NB4 (cell line): Measurements from ENCODE around the gene HBE1.
"Not testable (repeated sequence)": the region's sequence is repeated elsewhere in the genome, so short reads cannot be mapped to it uniquely, and the experiment has no call there.

Source experiments
- DNase-seq: peaks from one replicate; pipeline ENCODE4 v3.0.0; 2010; ENCODE audit warnings: low read depth
- H3K4me3 ChIP-seq: one replicate; pipeline ENCODE4 v1.5.1; 2011; ENCODE audit warnings: mild to moderate bottlenecking, low read depth, low read length, moderate library complexity
- CTCF ChIP-seq: IDR thresholded peaks from one replicate; pipeline ENCODE4 v1.5.1; 2012; ENCODE audit warnings: low read depth, low read length
- MAX ChIP-seq: IDR thresholded peaks from 2 replicates; pipeline ENCODE4 v1.6.1; 2011; ENCODE audit warnings: low read depth, low read length
- MYC ChIP-seq: IDR thresholded peaks from 2 replicates; pipeline ENCODE4 v1.6.1; 2011; ENCODE audit warnings: low read depth, low read length
- POLR2A ChIP-seq: IDR thresholded peaks from 2 replicates; pipeline ENCODE4 v1.6.1; 2011; ENCODE audit warnings: mild to moderate bottlenecking; ENCODE audit not compliant: insufficient read length; ENCODE audit errors: extremely low read depth

The HBE1 gene

DNA sequence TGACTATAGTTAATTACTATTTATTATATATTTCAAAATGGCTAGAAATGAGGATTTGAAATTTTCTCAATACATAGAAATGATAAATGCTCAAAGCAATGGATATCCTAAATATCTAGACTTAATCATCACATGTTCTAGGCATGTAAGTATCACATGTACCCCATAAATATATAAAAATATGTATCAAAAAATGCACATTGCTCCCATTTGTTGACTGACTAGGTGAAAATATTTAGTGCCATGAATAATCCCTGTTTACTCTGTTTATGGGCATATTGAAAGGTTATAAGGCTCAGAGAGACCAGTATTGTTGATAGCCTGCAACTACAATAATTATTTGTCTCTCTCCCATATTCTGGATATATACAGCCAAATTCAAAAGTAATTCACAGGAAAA, 3.1 kb downstream of the HBE1 start:
- no peak for DNase-seq
- H3K4me3 ChIP-seq = no peak overlapping the region
- TF ChIP-seq POLR2A = no peak
- TF ChIP-seq MYC = no peak
- TF ChIP-seq CTCF = no peak

DNA sequence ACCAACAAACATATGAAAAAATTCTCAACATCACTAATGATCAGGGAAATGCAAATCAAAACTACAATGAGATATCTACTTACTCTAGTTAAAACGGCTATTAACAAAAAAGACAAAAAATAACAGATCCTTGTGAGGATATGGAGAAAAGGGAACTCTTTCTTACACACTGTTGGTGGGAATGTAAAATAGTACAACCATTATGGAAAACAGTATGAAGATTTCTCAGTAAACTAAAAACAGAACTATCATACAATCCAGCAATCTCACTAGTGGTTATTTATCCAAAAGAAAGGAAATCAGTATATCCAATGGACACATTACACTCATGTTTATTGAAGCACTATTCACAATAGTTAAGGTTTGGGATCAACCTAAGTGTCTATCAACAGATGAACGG, 3.9 kb downstream of the HBE1 start:
- TF ChIP-seq MYC (no peak), MAX (no peak), POLR2A (no peak), CTCF (no peak)
- DNase-seq = no peak
- H3K4me3 ChIP-seq = no peak overlapping the region

DNA sequence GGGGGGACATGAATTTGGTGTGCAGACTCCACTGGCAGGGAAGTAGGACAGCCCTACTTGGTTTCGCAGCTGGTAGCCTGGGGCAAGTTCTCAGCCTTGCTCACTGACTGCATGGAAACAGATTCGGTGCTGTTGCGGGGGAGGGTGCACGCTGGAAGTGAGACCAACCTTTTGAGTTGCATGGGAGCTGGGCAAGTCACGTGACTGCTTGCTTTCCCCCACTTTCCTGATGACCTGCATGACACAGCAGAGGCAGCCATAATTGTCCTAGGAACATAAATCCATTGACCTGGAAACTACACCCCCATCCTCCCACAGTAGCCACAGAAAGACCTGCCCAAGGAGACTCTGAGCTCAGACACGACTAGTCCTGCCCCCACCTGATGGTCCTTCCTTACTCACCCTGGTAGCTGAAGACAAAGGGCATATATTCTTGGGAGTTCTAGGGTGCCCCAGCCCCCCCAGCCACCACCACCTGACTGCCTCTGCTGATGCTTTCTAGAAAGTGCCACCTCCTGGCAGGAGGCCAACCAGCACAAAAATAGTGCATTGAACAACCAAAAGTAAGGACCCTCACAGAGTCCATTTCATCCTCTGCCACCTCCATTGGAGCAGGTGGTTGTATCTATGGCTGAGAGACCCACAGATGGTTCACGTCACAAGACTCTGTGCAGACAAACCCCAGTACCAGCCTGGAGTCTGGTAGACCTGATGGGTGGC, 11.0 kb downstream of the HBE1 start:
- no peak for TF ChIP-seq MYC
- TF ChIP-seq CTCF = no peak
- no peak for TF ChIP-seq MAX
- no peak overlapping the region for H3K4me3 ChIP-seq
- no peak for DNase-seq

GRCh38 chr11:5257296-5257695, 12.4 kb downstream of the HBE1 start:
- no peak for TF ChIP-seq MYC
- no peak for TF ChIP-seq CTCF
- DNase-seq = no peak
- no peak overlapping the region for H3K4me3 ChIP-seq

DNA sequence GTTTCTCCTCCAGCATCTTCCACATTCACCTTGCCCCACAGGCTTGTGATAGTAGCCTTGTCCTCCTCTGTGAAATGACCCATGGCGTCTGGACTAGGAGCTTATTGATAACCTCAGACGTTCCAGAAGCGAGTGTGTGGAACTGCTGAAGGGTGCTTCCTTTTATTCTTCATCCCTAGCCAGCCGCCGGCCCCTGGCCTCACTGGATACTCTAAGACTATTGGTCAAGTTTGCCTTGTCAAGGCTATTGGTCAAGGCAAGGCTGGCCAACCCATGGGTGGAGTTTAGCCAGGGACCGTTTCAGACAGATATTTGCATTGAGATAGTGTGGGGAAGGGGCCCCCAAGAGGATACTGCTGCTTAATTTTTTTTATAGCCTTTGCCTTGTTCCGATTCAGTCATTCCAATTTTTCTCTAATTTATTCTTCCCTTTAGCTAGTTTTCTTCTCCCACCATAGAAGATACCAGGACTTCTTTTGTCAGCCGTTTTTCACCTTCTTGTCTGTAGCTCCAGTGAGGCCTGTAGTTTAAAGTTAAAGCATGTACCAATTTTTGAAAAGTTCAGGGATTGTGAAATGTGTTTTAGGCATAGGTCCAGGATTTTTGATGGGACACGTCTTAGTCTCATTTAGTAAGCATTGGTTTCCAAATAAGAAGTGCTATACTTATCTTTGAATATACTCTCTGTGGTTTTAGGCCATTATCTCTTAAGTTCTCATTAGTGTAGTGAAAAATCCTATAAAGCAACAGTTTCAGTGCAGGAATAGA, 14.9 kb downstream of the HBE1 start, which contains the start of gene HBG2:
Gene HBG2 (minus strand): TSS at position 136 of the 768 bp plus-strand sequence. CDS start 53 bp downstream, at position 83.
- not testable (repeated sequence) for DNase-seq, H3K4me3 ChIP-seq

DNA sequence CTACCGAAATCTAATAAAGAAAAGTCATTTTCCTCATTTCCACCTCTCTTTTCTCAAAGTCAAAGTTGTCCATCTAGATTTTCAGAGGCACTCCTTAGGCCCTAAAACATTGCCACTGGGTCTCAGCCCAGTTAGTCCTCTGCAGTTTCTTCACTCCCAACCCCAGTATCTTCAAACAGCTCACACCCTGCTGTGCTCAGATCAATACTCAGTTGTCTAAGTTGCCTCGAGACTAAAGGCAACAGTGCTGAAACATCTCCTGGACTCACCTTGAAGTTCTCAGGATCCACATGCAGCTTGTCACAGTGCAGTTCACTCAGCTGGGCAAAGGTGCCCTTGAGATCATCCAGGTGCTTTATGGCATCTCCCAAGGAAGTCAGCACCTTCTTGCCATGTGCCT, 15.7 kb downstream of the HBE1 start:
- DNase-seq = not testable (repeated sequence)

GRCh38 chr11:5253440-5253839, 16.3 kb downstream of the HBE1 start:
- DNase-seq, H3K4me3 ChIP-seq: not testable (repeated sequence)

More for the DNA sequence above, 15.7 kb downstream of the HBE1 start:
- not testable (repeated sequence) for H3K4me3 ChIP-seq

GRCh38 chr11:5252919-5253265, 16.9 kb downstream of the HBE1 start:
- no peak for TF ChIP-seq CTCF
- no peak for TF ChIP-seq MYC
- no peak for TF ChIP-seq MAX
- no peak for TF ChIP-seq POLR2A
- DNase-seq = no peak

More at GRCh38 chr11:5252919-5253265, 16.9 kb downstream of the HBE1 start:
- no peak overlapping the region for H3K4me3 ChIP-seq
